Epithelial cell of esophagus (primary cell): ENCODE measurements around the gene PCCB.
A peak's percentile ranks its signal among the peaks of the same experiment; 100 is the strongest.

Experiments used
- DNase-seq: peaks from one replicate; pipeline ENCODE4 v3.0.0; 2010; ENCODE audit warnings: low read depth
- H3K4me3 ChIP-seq: 2 replicates; pipeline ENCODE4 v1.5.1; 2011; ENCODE audit warnings: mild to moderate bottlenecking, low read length, control low read depth
- CTCF ChIP-seq: IDR thresholded peaks from 2 replicates; pipeline ENCODE4 v1.5.1; 2011; ENCODE audit warnings: low read depth, mild to moderate bottlenecking, low read length, control low read depth, inconsistent platforms; ENCODE audit not compliant: insufficient read depth; ENCODE audit errors: missing control alignments

PCCB gene

GRCh38 chr3:136377508-136377907, 127.4 kb downstream of the PCCB start:
- no peak overlapping the region for H3K4me3 ChIP-seq
- DNase-seq, result peak; percentile 4
- no peak for TF ChIP-seq CTCF

GRCh38 chr3:136378011-136378410, 127.9 kb downstream of the PCCB start:
- TF ChIP-seq CTCF, result no peak
- DNase-seq, result no peak
- H3K4me3 ChIP-seq, result no peak overlapping the region
